Measurements from ENCODE around the gene VPS11. TPM values are rescaled to one million over a fixed set of nuclear protein-coding genes. Genes with fewer than 3 reads are reported as not detected.

The VPS11 gene
- total RNA-seq, 1 donor from 2014 or later = 21.4 TPM

DNA sequence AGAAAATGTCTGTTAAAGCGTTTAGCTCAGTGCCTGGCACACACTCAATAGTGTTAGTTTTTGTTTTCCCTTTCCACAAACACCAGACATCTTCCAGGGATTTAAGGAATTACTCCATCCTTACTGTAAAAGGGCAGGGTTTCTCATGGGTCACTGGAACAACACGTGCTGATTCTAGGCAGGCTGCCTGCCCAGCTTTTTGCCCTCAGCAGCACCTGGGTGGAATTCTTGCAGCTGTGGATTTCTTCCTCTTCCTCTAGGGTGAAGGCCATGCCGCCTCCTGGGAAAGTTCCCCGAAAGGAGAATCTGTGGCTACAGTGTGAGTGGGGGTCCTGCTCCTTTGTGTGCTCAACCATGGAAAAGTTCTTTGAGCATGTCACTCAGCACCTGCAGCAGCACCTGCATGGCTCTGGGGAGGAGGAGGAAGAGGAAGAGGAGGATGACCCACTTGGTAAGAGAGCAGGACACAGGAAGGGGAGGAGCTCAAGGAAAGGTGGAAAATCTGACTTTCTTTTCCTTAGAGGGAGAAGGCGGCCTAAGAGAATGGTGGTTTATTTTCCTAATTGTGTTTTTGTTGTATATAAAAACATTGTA, 59.2 kb downstream of the VPS11 start:
- no peaks in the 10 kb centered on the region for H3K9me3 ChIP-seq (ENCODE audit: control insufficient read depth in 3 of 3, low read length in 3 of 3)
- peaks cover 12 to 43% (median 33%) of the 10 kb centered on the region in 3 donors for H3K36me3 ChIP-seq (ENCODE audit: control insufficient read depth in 3 of 3, insufficient read depth in 3 of 3, low read length in 3 of 3)
- no peak overlapping the region for H3K9ac ChIP-seq (ENCODE audit: low read depth in 1 of 3, low read length in 3 of 3)
- no peak overlapping the region for H3K4me3 ChIP-seq (ENCODE audit: low read length in 3 of 3)
- H3K27me3 ChIP-seq (ENCODE audit: control insufficient read depth in 3 of 3, insufficient read depth in 3 of 3, low read length in 3 of 3) = no peaks in the 10 kb centered on the region
- peak overlapping the region; percentile 17 for H3K27ac ChIP-seq (ENCODE audit: low read depth, low read length)
- peaks cover 9 to 19% (median 12%) of the 10 kb centered on the region in 3 donors for H3K4me1 ChIP-seq (ENCODE audit: control insufficient read depth in 3 of 3, insufficient read depth in 3 of 3, low read length in 3 of 3)

GRCh38 chr11:119130662-119131061, 63.0 kb downstream of the VPS11 start:
- no peak overlapping the region for H3K27ac ChIP-seq (ENCODE audit: low read depth, low read length)
- peaks cover 34 to 58% (median 47%) of the 10 kb centered on the region in 3 donors for H3K36me3 ChIP-seq (ENCODE audit: control insufficient read depth in 3 of 3, insufficient read depth in 3 of 3, low read length in 3 of 3)
- no peak overlapping the region for H3K4me3 ChIP-seq (ENCODE audit: low read length in 3 of 3)
- H3K27me3 ChIP-seq (ENCODE audit: control insufficient read depth in 3 of 3, insufficient read depth in 3 of 3, low read length in 3 of 3) = no peaks in the 10 kb centered on the region
- no peak overlapping the region for H3K9ac ChIP-seq (ENCODE audit: low read depth in 1 of 3, low read length in 3 of 3)
- peaks cover 0 to 3% (median 2%) of the 10 kb centered on the region in 3 donors for H3K4me1 ChIP-seq (ENCODE audit: control insufficient read depth in 3 of 3, insufficient read depth in 3 of 3, low read length in 3 of 3)
- H3K9me3 ChIP-seq (ENCODE audit: control insufficient read depth in 3 of 3, low read length in 3 of 3) = no peaks in the 10 kb centered on the region

Other genes with a start within 250 kb of the VPS11 start
- gene CXCR5, start 183.9 kb upstream of the VPS11 start, total RNA-seq = not detected
- gene BCL9L, start 141.9 kb upstream of the VPS11 start, total RNA-seq = 24.0 TPM
- not detected for gene UPK2, start 111.5 kb upstream of the VPS11 start, total RNA-seq
- not detected for gene FOXR1, start 96.1 kb upstream of the VPS11 start, total RNA-seq
- gene CENATAC, start 69.7 kb upstream of the VPS11 start, total RNA-seq = 8.4 TPM
- gene RPS25, start 49.5 kb upstream of the VPS11 start, total RNA-seq = 1,590 TPM
- 39.1 TPM for gene TRAPPC4, start 49.1 kb upstream of the VPS11 start, total RNA-seq
- 6.8 TPM for gene SLC37A4, start 36.9 kb upstream of the VPS11 start, total RNA-seq
- gene HYOU1, start 10.6 kb upstream of the VPS11 start, total RNA-seq = 23.0 TPM
- gene HMBS, start 17.1 kb downstream of the VPS11 start, total RNA-seq = 6.8 TPM
- gene DPAGT1, start 34.0 kb downstream of the VPS11 start, total RNA-seq = 8.4 TPM
- gene C2CD2L, start 39.5 kb downstream of the VPS11 start, total RNA-seq = 2.1 TPM
- gene HINFP, start 53.8 kb downstream of the VPS11 start, total RNA-seq = 18.3 TPM
- gene ABCG4, start 81.2 kb downstream of the VPS11 start, total RNA-seq = under 0.01 TPM
- gene NLRX1, start 100.9 kb downstream of the VPS11 start, total RNA-seq = 17.2 TPM
- under 0.01 TPM for gene NHERF4, start 117.7 kb downstream of the VPS11 start, total RNA-seq
- gene CBL, start 138.5 kb downstream of the VPS11 start, total RNA-seq = 9.9 TPM
- 120 TPM for gene MCAM, start 249.3 kb downstream of the VPS11 start, total RNA-seq

Measured in skeletal muscle tissue (tissue), 4 donors.